Stimulated activated naive B cell treated with anti-CD40 and anti-IgM and Interleukin-4, amounts not matched to agents 10 μg/mL and 1 μg/mL and 100 μg/mL, for 72 hours (primary cell): ENCODE data around the gene HMCN2.

Experiments
- ATAC-seq, 2 donors: fragments of 150-1000 bp; cut with Tn5 transposase; replicated peaks; 2 replicates each; pipeline ENCODE4 v1.10.0; 2021; ENCODE audit warnings: moderate library complexity in 1 of 2
- DNase-seq: peaks from one replicate; pipeline ENCODE4 v3.0.0; 2021
- H3K27ac Mint-ChIP-seq: one replicate; pipeline ENCODE4 v1.8.0; 2022; ENCODE audit warnings: mild to moderate bottlenecking, mixed read lengths
- H3K27me3 Mint-ChIP-seq, 2 donors: one replicate each; pipeline ENCODE4 v1.8.0; 2022; ENCODE audit warnings: mixed read lengths in 2 of 2
- H3K36me3 Mint-ChIP-seq, 2 donors: one replicate each; pipeline ENCODE4 v1.8.0; 2022; ENCODE audit warnings: mixed read lengths in 2 of 2, mild to moderate bottlenecking in 1 of 2
- H3K4me1 Mint-ChIP-seq, 2 donors: one replicate each; pipeline ENCODE4 v1.8.0; 2022; ENCODE audit warnings: mixed read lengths in 2 of 2, mild to moderate bottlenecking in 1 of 2
- H3K4me3 Mint-ChIP-seq, 2 donors: one replicate each; pipeline ENCODE4 v1.8.0; 2022; ENCODE audit warnings: mild to moderate bottlenecking in 2 of 2, mixed read lengths in 2 of 2, moderate library complexity in 1 of 2
- H3K9me3 Mint-ChIP-seq, 2 donors: one replicate each; pipeline ENCODE4 v1.8.0; 2022; ENCODE audit warnings: mixed read lengths in 2 of 2, mild to moderate bottlenecking in 1 of 2

Gene HMCN2

DNA sequence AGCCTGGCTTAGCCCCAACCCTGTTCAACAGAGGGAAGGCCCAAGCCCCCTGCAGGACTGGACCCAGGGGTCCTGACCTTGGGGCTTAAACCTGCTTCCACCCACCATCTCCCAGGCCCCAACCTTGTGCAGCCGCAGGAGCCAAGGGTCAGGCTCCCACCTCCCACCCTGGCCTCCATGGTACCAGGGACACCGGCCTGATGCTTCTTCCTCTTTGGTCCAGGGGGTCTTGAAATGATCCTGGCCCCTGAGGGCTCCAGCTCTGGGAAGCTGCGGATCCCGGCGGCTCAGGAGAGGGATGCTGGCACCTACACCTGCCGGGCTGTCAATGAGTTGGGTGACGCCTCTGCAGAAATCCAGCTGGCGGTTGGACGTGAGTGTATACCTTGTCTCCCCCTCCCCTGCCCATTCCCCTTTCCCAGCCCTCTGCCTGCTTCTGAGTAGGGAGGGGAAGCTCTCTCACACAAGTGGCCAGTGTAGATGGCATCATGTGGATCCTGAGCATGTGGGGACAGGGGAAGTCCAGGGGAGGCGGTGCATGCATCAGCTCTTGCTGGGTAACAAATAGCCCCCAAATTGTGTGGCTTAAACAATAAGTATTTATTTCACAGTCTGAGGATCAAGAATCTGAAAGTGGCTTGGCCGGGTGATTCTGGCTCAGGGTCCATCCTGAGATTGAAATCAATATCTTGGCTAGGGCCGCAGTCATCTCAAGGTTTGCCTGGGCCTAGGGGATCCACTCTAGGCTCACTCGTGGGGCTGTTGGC lies 44.3 kb downstream of the HMCN2 start:
- no peaks in the 10 kb centered on the region for H3K9me3 Mint-ChIP-seq
- no peak for ATAC-seq
- DNase-seq = no peak
- no peak overlapping the region for H3K27ac Mint-ChIP-seq
- peaks cover 12 to 15% of the 10 kb centered on the region in 2 donors for H3K27me3 Mint-ChIP-seq
- peaks cover 3 to 5% of the 10 kb centered on the region in 2 donors for H3K4me1 Mint-ChIP-seq
- H3K36me3 Mint-ChIP-seq = no peaks in the 10 kb centered on the region
- no peak overlapping the region for H3K4me3 Mint-ChIP-seq

DNA sequence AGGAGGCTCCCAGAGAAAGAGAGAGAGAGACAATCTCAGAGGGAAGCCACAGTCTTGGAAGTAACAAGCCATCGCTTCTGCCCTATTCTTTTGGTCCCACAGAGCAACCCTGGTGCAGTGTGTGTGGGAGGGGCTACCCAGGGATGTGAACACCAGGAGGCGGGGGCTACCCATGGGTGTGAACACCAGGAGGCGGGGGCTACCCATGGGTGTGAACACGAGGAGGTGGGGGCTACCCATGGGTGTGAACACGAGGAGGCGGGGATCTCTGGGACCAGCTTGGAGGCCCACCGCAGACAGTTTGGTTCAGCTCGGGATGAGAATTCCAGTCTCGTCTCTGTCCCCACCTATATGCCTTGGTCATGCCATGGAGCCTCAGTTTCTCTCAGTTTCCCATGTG lies 44.9 kb downstream of the HMCN2 start:
- Mint-ChIP-seq H3K27me3 (peaks cover 8 to 12% of the 10 kb centered on the region in 2 donors), H3K4me3 (no peak overlapping the region), H3K27ac (no peak overlapping the region), H3K9me3 (no peaks in the 10 kb centered on the region), H3K36me3 (no peaks in the 10 kb centered on the region), H3K4me1 (peaks cover 3 to 5% of the 10 kb centered on the region in 2 donors)
- DNase-seq (no peak), ATAC-seq (no peak)

DNA sequence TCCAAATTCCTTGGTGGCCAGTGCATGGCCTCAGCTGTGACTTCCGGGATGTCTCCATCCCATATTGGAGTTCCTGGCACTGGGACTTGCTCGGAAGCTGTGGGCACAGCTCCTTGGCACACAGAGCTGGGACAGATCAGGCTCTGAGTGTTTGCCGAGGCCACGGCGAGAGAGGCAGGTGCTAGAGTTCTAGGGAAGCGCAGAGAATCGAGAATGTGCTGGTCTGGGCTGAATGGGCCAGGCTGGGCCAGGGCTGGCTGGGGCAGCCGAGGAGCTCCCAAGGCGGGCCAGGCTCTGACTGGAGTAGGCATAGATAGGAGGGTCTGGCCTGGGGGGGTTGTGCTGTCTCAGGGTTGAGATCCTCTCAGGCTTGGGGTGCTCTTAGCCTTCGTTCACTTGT lies 45.4 kb downstream of the HMCN2 start:
- H3K4me3 Mint-ChIP-seq = no peak overlapping the region
- peaks cover 5 to 6% of the 10 kb centered on the region in 2 donors for H3K4me1 Mint-ChIP-seq
- H3K9me3 Mint-ChIP-seq = no peaks in the 10 kb centered on the region
- H3K27ac Mint-ChIP-seq = no peak overlapping the region
- no peaks in the 10 kb centered on the region for H3K36me3 Mint-ChIP-seq
- no peak for DNase-seq
- no peak for ATAC-seq
- peaks cover 13 to 16% of the 10 kb centered on the region in 2 donors for H3K27me3 Mint-ChIP-seq

DNA sequence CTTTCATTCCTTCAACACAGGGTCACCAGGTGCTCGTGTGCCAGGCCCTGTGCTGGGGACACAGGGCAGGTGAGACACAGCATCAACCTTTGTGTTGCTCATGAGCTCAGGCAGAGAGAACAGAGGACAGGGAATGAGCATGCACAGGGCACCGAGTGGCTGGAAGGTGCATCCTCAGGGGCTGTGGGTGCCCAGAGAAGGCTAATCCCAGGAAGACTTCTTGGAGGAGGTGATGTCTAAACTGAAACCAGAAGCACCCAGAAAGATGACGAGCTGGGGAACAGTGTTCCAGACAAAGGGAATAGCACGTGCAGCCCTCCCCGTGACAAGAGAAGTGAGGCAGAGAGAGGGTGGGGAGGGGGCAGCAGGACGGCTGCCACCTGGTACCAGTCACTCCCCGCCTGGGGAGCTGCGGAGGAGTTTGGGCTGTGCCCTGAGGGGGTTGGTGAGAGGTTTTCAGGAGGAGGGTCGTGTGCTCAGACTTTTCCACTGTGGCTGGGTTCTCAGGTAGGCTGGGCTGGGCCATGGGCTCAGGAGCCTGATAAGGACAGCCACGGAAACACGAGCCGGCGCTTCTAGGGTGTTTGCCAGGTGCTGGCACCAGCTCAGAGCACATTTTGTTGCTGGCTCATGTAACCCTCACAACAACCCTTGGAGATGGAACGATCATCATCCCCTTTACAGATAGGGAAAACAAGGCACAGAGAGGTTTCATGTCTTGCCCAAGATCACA lies 46.0 kb downstream of the HMCN2 start:
- no peaks in the 10 kb centered on the region for H3K36me3 Mint-ChIP-seq
- peaks cover 5 to 7% of the 10 kb centered on the region in 2 donors for H3K4me1 Mint-ChIP-seq
- DNase-seq (no peak), ATAC-seq (no peak)
- no peak overlapping the region for H3K4me3 Mint-ChIP-seq
- peaks cover 15 to 19% of the 10 kb centered on the region in 2 donors for H3K27me3 Mint-ChIP-seq
- H3K9me3 Mint-ChIP-seq = no peaks in the 10 kb centered on the region
- no peak overlapping the region for H3K27ac Mint-ChIP-seq

DNA sequence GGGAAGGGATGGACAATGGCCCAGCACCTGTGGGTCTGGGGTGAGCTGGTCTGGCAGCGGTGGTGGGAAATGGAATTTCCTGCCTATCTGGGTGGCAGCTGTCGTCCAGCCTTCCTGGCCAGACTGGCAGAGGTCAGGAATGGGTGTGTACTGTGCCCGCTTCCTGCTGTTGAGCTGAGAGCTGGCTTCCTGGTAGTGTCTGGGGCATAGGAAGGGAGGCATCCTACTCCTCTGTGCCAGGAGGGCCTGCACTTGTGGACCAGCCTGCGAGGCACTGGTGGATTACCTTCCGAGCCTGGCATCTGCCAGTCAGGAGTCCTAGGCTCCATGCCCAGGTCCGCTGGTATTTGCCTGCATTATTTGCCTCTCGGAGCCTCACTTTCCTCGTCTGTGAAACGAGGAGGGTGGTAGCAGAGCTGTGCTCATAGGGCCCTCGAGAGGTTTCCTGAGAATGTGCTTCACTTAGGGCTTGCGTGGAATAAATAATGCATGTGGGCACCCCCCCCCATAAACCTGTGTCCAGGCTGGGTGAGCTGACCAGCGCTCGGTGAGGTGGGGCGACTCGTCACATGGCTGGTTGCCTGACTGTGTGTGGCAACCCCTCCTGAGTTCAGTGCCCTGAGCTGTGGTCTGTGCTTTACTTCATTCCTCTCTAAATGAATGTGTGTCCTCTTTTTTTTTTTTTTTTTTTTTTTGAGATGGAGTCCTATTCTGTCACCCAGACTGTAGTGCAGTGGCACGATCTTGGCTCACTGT lies 47.7 kb downstream of the HMCN2 start:
- Mint-ChIP-seq H3K27me3 (peaks cover 19 to 29% of the 10 kb centered on the region in 2 donors), H3K36me3 (no peaks in the 10 kb centered on the region), H3K4me3 (no peak overlapping the region), H3K4me1 (peaks cover 0 to 7% of the 10 kb centered on the region in 2 donors), H3K9me3 (no peaks in the 10 kb centered on the region), H3K27ac (no peak overlapping the region)
- ATAC-seq (no peak), DNase-seq (no peak)

DNA sequence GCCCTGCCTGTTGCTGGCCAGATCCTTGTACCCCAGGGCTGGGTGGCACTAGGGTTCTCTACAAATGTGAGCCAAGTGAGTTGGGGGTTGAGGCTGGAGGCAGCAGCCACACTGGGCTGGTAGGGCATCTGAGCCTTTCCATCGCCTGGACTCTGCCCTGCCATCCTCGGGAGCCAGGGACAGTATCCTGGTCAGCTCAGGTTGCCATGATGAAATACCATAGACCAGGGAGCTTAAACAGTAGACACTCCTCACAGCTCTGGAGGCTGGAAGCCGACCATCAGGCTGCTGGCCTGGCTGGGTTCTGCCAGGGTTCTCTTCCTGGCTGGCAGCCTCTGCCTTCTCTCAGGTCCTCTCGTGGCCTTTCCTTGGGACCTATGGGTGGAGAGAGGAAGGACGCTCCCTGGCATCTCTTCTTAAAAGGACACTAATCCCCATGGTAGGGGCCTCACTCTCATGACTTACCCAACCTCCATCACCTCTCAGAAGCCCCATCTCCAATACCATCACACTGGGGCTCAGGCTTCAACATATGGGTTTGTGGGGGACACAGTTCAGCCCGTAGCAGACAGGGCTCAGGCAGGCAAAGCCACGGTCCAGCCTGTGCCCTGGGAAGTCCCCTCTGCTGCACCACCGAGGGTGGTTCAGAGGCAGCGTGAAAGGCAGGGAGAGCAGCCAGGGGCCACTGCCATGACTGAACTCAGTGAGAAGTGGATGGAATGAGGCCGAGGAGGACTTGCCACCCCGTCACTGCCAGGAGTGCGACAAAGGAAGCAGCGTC lies 50.1 kb downstream of the HMCN2 start:
- peak overlapping the region; percentile 15 for H3K27ac Mint-ChIP-seq

DNA sequence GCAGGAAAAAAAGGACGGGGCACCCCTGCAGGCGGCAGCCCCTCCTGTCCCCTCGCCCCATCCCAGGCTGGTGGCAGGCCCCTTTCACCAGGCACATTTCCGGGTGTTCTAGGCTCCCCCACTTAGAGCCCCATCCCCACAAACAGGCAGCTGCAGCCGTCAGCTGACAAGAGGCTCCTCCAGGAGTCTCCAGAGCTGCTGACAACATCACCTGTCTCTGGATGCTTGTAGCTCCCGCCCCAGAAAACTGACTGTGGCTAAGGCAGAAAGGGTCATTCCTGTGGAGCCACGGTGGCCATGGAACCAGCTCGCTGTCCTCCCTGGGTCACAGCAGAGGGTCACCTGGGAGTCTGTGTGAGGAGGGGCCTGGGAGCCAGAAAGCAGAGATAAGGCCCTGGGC lies 50.9 kb downstream of the HMCN2 start:
- Mint-ChIP-seq H3K4me1 (peaks cover 4 to 10% of the 10 kb centered on the region in 2 donors), H3K27ac (no peak overlapping the region), H3K9me3 (no peaks in the 10 kb centered on the region), H3K4me3 (no peak overlapping the region), H3K36me3 (no peaks in the 10 kb centered on the region), H3K27me3 (peaks cover 23 to 40% of the 10 kb centered on the region in 2 donors)
- ATAC-seq (no peak), DNase-seq (no peak)

More for the DNA sequence above, 50.1 kb downstream of the HMCN2 start:
- H3K4me3 Mint-ChIP-seq = no peak overlapping the region
- DNase-seq = no peak
- no peak for ATAC-seq
- peaks cover under 1 to 7% of the 10 kb centered on the region in 2 donors for H3K4me1 Mint-ChIP-seq
- H3K27me3 Mint-ChIP-seq = peaks cover 15 to 32% of the 10 kb centered on the region in 2 donors
- no peaks in the 10 kb centered on the region for H3K36me3 Mint-ChIP-seq
- no peaks in the 10 kb centered on the region for H3K9me3 Mint-ChIP-seq

DNA sequence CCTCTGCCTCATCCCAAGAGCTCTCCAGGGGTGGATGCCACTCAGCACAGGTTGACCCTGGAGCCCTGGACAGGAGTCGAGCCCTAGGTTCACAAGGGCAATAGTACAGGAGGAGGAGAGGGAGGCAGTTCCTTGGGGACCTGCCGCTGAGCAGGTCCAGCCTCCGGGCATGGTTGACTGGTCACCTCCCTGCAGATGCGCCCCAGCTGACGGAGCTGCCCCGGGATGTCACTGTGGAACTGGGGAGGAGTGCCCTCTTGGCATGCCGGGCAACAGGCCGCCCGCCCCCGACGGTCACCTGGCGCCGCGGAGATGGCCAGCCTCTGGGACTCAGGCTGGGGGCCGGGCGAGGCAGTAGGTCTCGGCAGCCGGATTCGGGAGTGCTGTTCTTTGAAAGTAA lies 53.7 kb downstream of the HMCN2 start:
- no peaks in the 10 kb centered on the region for H3K9me3 Mint-ChIP-seq
- H3K4me3 Mint-ChIP-seq = no peak overlapping the region
- H3K27ac Mint-ChIP-seq = no peak overlapping the region
- no peak for DNase-seq
- peaks cover 4 to 10% of the 10 kb centered on the region in 2 donors for H3K4me1 Mint-ChIP-seq
- no peak for ATAC-seq
- H3K27me3 Mint-ChIP-seq = peaks cover 26 to 49% of the 10 kb centered on the region in 2 donors
- no peaks in the 10 kb centered on the region for H3K36me3 Mint-ChIP-seq

DNA sequence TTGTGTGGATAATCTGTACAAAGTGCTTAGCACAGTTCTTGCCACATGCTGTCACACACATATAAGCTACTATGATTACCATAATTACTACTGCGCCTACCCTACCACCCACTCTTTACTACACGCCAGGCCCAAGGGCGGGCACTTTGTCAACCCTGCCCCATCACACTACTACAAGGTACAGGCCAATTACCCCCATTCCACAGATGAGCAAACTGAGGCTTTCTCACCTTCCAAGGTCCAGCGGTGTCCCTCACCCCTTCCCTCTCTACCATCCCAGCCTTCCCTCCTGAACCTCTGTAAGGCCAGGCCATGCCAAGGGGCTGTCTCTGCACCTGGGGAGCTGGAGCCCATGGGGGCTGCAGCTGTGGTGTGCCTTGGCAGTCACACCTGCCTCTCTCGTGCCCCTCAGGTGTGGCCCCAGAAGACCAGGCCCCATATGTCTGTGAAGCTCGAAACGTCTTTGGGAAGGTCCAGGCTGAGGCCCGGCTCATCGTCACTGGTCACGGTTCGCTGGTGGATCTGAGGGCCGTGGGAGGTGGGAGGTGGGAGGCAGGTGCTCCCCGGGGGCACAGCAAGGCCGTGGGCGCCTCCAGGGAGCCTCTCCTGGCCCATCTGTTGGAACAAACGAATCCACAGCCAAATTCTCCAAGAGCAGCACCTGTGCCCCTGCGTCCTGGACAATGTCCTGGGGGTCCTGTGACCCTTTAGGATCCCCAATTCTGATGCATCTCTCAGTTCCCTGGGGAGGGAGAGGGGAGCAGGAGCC lies 54.6 kb downstream of the HMCN2 start:
- no peak for ATAC-seq
- Mint-ChIP-seq H3K36me3 (no peaks in the 10 kb centered on the region), H3K4me3 (no peak overlapping the region), H3K4me1 (peaks cover 4 to 7% of the 10 kb centered on the region in 2 donors), H3K27ac (no peak overlapping the region), H3K27me3 (peaks cover 26 to 49% of the 10 kb centered on the region in 2 donors), H3K9me3 (no peaks in the 10 kb centered on the region)
- DNase-seq = no peak

DNA sequence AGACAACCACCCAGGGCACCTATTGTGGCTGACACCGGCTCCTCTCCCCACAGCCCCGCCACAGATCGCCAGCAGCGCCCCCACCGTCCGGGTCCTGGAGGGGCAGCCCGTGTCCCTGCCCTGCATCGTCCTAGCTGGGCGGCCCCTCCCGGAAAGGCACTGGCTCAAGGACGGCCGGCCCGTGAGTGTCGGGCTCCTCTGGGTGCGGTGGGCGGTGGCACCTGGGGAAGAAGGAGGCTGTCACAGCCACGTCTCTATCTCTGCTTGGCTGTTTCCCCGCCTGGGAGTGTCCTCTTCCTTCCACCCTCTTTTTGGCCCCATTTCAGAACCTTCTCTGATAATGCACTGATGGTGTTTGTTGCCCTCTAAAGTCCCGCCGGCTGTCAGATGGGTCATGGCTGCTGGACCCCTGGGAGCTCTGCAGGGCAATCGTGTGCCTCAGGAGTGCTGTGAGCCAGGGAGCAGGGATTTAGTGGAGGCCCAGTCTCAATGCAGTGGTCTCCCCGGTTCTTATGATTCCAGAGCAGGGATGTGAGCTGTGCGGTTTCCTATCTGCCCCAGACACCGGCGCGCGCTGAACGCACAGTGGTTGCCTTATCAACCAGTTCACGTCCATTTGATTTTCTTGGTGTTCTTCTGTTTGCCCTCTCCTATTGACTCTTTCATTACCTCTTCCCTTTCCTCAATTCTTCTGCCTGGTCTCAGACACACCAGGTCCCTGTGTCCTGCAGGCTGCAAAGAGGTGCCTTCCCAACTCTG lies 55.3 kb downstream of the HMCN2 start:
- no peaks in the 10 kb centered on the region for H3K9me3 Mint-ChIP-seq
- ATAC-seq (no peak), DNase-seq (no peak)
- no peaks in the 10 kb centered on the region for H3K36me3 Mint-ChIP-seq
- H3K27ac Mint-ChIP-seq = no peak overlapping the region
- no peak overlapping the region for H3K4me3 Mint-ChIP-seq
- H3K27me3 Mint-ChIP-seq = peaks cover 27 to 50% of the 10 kb centered on the region in 2 donors
- H3K4me1 Mint-ChIP-seq = peaks cover 4% of the 10 kb centered on the region in 2 donors

DNA sequence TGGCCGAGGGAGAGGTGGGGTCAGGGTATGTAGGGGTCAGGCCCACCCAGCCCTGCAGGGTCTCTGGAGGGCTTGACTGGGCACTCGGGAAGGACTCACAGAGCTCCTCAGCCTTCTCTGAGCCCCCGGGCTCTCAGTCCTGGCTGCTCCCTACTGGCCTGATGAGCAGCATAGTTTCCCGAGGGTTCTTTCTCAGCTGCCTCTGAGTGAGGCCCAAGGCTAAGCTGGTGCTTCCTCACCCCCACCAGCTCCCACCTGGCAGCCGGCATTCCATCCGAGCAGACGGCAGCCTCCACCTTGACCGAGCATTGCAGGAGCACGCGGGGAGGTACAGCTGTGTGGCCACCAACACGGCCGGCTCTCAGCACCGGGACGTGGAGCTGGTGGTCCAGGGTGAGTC lies 56.0 kb downstream of the HMCN2 start:
- H3K27ac Mint-ChIP-seq = no peak overlapping the region
- ATAC-seq (no peak), DNase-seq (no peak)
- H3K9me3 Mint-ChIP-seq = no peaks in the 10 kb centered on the region
- peaks cover 3 to 4% of the 10 kb centered on the region in 2 donors for H3K4me1 Mint-ChIP-seq
- H3K36me3 Mint-ChIP-seq = no peaks in the 10 kb centered on the region
- H3K27me3 Mint-ChIP-seq = peaks cover 30 to 52% of the 10 kb centered on the region in 2 donors
- no peak overlapping the region for H3K4me3 Mint-ChIP-seq

DNA sequence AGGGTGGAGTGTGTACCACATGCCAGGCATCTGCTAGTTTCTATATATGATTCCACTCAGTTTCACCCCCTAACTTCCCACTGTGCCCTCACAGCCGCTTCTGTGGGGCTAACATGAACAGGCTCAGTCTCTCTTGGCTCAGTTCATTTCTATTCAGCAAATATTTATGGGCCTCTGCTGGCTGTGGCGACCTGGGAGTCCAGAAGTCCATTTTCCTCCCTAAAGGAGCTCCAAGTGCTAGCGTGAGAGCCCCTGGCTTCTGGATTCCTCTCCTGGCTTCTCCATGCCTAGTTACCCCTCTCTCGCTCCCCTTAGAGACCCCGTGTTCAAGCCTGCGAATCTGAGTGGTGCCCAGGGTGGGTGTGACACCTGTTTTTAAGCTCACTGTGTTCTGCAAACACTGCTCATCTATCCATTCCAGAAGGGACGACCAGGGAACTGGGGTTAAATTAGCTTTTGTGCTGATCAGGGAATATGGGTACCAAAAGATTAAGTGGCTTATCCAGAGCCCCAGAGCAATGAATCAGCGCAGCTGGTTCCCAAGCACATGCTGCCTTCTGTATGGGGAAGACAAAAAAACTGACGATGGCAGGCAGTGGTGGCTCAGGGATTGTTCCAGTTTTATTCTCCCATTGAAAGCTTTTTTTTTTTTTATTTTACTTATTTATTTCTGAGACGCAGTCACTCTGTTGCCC lies 57.6 kb downstream of the HMCN2 start:
- DNase-seq (no peak), ATAC-seq (no peak)
- peaks cover 26 to 53% of the 10 kb centered on the region in 2 donors for H3K27me3 Mint-ChIP-seq
- H3K36me3 Mint-ChIP-seq = no peaks in the 10 kb centered on the region
- no peaks in the 10 kb centered on the region for H3K9me3 Mint-ChIP-seq
- no peak overlapping the region for H3K4me3 Mint-ChIP-seq
- no peak overlapping the region for H3K27ac Mint-ChIP-seq
- peaks cover 3 to 4% of the 10 kb centered on the region in 2 donors for H3K4me1 Mint-ChIP-seq
